UCSD-AML1 (cell line): Measurements from ENCODE around the gene OR4B1.
"Not testable (repeated sequence)": the region's sequence is repeated elsewhere in the genome, so short reads cannot be mapped to it uniquely, and the experiment has no call there.

Source experiments
- DNase-seq: peaks from one replicate; lab custom pipeline; 2025; ENCODE audit not compliant: unreplicated experiment; lab: John Stamatoyannopoulos, UW

OR4B1 gene, protein sequence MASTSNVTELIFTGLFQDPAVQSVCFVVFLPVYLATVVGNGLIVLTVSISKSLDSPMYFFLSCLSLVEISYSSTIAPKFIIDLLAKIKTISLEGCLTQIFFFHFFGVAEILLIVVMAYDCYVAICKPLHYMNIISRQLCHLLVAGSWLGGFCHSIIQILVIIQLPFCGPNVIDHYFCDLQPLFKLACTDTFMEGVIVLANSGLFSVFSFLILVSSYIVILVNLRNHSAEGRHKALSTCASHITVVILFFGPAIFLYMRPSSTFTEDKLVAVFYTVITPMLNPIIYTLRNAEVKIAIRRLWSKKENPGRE

DNA sequence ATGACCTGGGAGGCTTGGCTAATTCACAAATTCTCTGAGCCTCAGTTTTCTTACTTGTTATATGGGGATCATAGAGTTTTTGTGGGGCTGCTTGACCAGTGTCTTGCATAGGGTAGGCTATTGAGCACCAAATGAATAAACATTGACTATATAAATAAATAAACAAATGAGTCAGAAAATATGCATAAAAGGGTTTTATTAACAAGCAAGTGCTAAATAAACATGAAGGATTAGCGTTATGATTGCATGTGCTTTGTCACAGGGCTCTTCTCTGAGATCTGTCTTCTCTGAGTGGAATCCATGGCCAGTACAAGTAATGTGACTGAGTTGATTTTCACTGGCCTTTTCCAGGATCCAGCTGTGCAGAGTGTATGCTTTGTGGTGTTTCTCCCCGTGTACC lies at the start of gene OR4B1:
Gene OR4B1 (plus strand): TSS at position 301 of the 400 bp plus-strand sequence. CDS start 0 bp downstream, at position 301.
- DNase-seq, result no peak

DNA sequence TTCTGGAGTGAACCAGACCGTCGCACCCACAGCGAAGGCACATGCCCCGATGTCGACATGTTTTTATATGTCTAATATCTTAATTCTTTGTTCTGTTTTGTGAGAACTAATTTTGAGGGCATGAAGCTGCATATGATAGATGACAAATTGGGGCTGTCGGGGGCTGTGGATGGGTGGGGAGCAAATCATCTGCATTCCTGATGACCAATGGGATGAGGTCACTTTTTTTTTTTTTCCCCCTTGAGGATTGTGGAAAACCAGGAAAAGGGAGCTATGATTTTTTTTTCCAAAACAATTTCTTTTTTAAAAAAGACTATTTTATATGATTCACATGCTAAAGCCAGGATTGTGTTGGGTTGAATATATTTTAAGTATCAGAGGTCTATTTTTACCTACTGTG lies 49.2 kb upstream of the OR4B1 start:
- DNase-seq, result no peak

DNA sequence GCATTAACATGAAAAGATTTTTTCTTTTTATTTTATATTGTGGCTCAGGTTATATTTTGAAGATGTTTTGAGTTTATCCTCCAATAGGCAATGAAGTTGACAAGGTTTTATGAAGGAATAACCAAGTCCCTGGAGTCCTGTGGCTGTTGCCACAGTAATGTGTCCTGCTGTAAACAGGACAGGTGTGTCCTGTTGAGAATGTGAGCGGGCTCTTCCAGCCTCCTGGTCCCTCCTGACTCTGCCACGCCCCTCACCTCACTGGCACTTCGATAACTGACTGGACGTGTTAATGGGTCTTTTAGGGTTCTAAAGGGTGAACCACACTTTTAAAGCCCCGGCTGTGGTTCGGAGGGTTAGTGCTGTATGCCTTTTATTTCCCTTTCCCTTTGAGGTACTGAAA lies 47.8 kb upstream of the OR4B1 start:
- DNase-seq, result no peak

- DNase-seq, result no peak
These were observed 47.4 kb upstream of the OR4B1 start for GRCh38 chr11:48169259-48169658.

DNA sequence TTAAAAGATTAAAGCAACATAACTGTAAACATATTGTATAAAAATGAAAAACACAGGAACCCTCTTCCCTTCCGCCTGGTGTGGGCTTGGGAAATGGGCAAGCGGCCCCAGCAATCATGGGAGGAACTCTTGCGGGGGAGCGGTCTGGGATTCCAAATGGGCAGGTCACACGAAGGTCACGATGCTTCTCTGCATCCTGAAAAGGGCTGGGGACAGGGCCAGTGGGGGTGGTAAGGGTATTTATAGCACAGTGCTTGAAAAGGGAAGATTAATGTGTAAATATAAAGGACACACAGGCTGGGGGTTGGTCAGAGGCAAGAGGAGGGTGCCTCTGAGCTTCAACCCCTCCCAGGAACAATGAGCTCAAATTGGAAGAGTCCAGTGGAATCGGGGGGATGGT lies 46.9 kb upstream of the OR4B1 start:
- DNase-seq, result no peak

- no peak for DNase-seq
These were observed 46.1 kb upstream of the OR4B1 start for GRCh38 chr11:48170241-48171233.

- DNase-seq, result peak; percentile 54
These were observed 43.6 kb upstream of the OR4B1 start for GRCh38 chr11:48172818-48173609.

DNA sequence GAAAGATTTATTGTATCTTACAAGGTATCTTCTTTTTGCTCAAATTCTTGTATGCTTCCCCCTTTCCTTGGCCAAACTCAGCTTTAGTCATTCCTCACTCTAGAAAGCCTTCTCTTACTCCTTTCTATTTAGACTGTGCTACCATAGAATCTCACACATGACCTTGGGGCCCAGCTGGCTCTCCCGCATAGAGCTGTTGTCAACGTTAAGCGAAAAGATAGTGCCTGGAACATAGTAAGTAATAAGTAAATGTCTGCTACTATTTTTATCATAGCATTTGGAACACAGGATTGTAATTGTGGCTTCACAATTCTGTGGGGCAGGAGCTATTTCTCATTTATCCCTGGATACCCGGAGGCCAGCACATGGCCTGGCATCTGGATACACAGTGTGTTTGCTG lies 38.9 kb upstream of the OR4B1 start:
- no peak for DNase-seq

GRCh38 chr11:48180627-48181026 lies 36.0 kb upstream of the OR4B1 start:
- no peak for DNase-seq

GRCh38 chr11:48182860-48183526 lies 33.6 kb upstream of the OR4B1 start:
- DNase-seq, result no peak

DNA sequence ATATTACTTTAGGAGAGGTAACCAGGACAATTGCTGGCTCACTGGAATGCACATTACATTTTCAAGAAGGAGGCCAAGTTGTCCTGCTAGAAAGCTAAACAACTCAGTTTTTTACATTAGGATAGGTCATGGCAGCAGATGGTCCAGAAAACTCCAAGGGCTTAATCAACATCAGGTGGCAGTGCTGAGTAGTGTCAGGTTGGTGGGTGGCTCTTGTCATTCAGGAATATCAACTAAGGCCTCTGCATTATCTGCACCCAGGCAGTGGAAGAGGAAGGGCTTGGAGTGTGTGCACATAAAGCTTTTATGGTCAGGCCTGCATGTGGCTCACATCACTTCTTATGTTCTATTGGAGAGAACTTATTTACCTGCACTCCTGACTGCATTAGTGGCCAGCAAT lies 32.2 kb upstream of the OR4B1 start:
- no peak for DNase-seq

- not testable (repeated sequence) for DNase-seq
These were observed 25.5 kb upstream of the OR4B1 start for GRCh38 chr11:48190906-48191654.

GRCh38 chr11:48193876-48194275 lies 22.7 kb upstream of the OR4B1 start:
- DNase-seq, result no peak

DNA sequence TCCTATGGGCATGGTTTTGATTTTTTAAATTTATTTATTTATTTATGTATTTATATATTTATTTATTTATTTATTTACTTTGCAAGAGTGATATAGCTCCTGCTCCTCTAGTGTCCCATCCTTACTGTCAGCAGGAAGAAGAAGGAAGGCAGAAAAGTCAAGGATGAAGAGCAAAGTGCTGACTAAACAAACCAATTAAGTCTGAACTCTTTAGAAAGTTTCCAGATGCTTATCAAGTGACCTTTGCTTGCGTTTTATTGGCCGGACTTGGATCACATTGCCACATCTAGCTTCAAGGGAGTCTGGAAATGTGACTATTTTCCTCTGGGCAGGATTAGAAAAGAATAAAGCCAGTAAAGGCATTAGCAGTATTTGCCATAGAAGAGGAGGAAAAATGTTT lies 8.7 kb upstream of the OR4B1 start:
- no peak for DNase-seq

GRCh38 chr11:48210052-48210451 lies 6.6 kb upstream of the OR4B1 start:
- DNase-seq, result peak; percentile 12

- no peak for DNase-seq
These were observed 12.2 kb downstream of the OR4B1 start for GRCh38 chr11:48228761-48229160.

DNA sequence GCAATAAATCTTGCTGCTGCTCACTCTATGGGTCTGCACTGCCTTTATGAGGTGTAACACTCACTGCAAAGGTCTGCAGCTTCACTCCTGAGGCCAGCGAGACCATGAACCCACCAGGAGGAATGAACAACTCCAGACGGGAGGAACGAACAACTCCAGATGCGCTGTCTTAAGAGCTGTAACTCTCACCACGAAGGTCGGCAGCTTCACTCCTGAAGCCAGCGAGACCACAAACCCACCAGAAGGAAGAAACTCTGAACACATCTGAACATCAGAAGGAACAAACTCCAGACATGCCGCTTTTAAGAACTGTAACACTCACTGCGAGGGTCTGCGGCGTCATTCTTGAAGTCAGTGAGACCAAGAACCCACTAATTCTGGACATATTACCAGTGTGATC lies 13.4 kb downstream of the OR4B1 start:
- not testable (repeated sequence) for DNase-seq

GRCh38 chr11:48237727-48238126 lies 21.1 kb downstream of the OR4B1 start:
- DNase-seq, result no peak

- no peak for DNase-seq
These were observed 25.9 kb downstream of the OR4B1 start for GRCh38 chr11:48242501-48242900.

DNA sequence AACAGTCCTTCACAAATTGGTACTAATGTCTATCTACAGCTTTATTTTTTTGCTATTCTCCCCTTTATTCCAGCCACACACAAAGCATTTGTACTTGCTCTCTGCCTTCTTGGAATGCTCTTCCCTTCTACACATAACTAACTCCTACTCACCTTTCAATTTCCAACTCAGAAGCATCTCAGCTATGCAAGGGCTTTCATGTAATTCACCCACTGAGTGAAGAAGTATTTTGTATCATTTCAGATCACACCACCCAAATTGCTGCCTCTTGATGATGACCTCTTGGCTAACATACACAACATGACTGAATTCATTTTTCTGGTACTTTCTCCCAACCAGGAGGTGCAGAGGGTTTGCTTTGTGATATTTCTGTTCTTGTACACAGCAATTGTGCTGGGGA lies 28.2 kb downstream of the OR4B1 start, which contains the start of gene OR4X2:
Gene OR4X2 (plus strand): TSS at position 301 of the 400 bp plus-strand sequence. CDS start 0 bp downstream, at position 301.
- DNase-seq, result no peak
